K562 (cell line): Measurements from ENCODE around the gene JMJD1C. TPM values are rescaled to one million over a fixed set of nuclear protein-coding genes. Genes with fewer than 3 reads are reported as not detected.
"Not testable (repeated sequence)": the region's sequence is repeated elsewhere in the genome, so short reads cannot be mapped to it uniquely, and the experiment has no call there.

Source experiments
- ATAC-seq: fragments of 200-7000 bp; cut with Tn5 transposase; 3 replicates; pipeline ENCODE4 v1.9.1; 2020; ENCODE audit warnings: moderate library complexity
- BruUV-seq: library from RNA; stranded (reverse); fragments of 400-500 nt; replicated peaks from 2 replicates; lab custom pipeline; 2021; lab: Mats Ljungman, UMichigan
- CTCF ChIA-PET: fragments of 300-600 bp; formaldehyde crosslinking; extraction: SDS; loops from one replicate; lab custom pipeline; 2021; ENCODE audit warnings: low intra/inter-chr PET ratio; lab: Yijun Ruan, JAX
- POLR2A ChIA-PET: fragments of 300-600, 350-650 bp; sonication (Branson Sonifier 250); formaldehyde crosslinking; extraction: SDS; loops from one replicate; lab custom pipeline; 2021; ENCODE audit warnings: antibody characterized with exemption, inconsistent platforms; lab: Yijun Ruan, JAX
- DNase-seq, 4 experiments: peaks; one replicate each; pipeline versions ENCODE4 v3.0.0 to v3.0.0-alpha.2; 2011 to 2018; ENCODE audit warnings: low spot score in 3 of 4, mixed read lengths in 3 of 4; ENCODE audit errors: extremely low read depth in 1 of 4
- FAIRE-seq: peaks from 2 replicates; lab custom pipeline; 2011; peaks lifted over from hg19 to GRCh38; lab: Jason Lieb, UNC
- H2AFZ ChIP-seq: 2 replicates; pipeline ENCODE4 v1.6.0; 2011; ENCODE audit warnings: low read depth, low read length, control low read depth, inconsistent platforms
- H3K27ac ChIP-seq: fragments of 200-600 bp; 3 replicates; pipeline ENCODE4 v1.8.0; 2011; ENCODE audit warnings: low read depth, mild to moderate bottlenecking, control low read depth, inconsistent platforms, low read length, moderate library complexity, mixed read lengths; ENCODE audit errors: extremely low read depth
- H3K27me3 ChIP-seq, 2 experiments: fragments of 300-600 bp in 1 of 2; 2 replicates in 1 of 2; 3 replicates in 1 of 2; pipeline versions ENCODE4 v1.6.0 to v1.8.0; 2011; ENCODE audit warnings: inconsistent platforms in 2 of 2, low read length in 2 of 2, mild to moderate bottlenecking in 1 of 2, mixed read lengths in 1 of 2, moderate library complexity in 1 of 2; ENCODE audit not compliant: control insufficient read depth in 2 of 2, insufficient read depth in 2 of 2
- H3K36me3 ChIP-seq: fragments of 300-600 bp; 3 replicates; pipeline ENCODE4 v1.8.0; 2011; ENCODE audit warnings: mild to moderate bottlenecking, low read length, inconsistent platforms; ENCODE audit not compliant: control insufficient read depth, insufficient read depth
- H3K4me1 ChIP-seq, 2 experiments: fragments of 200-600 bp in 1 of 2; replicated peaks in 1 of 2; 2 replicates in 1 of 2; 3 replicates in 1 of 2; pipeline versions ENCODE4 v1.5.1 to v1.8.0; 2011; ENCODE audit warnings: inconsistent platforms in 2 of 2, low read length in 2 of 2, mild to moderate bottlenecking in 1 of 2, mixed read lengths in 1 of 2, moderate library complexity in 1 of 2; ENCODE audit not compliant: control insufficient read depth in 2 of 2, insufficient read depth in 2 of 2
- H3K4me2 ChIP-seq: 2 replicates; pipeline ENCODE4 v1.6.1; 2011; ENCODE audit warnings: low read length, control low read depth, inconsistent platforms, mixed read lengths; ENCODE audit not compliant: insufficient read depth
- H3K4me3 ChIP-seq: fragments of 200-600 bp; sonication (generic), shearing (Covaris generic); 2 replicates; pipeline ENCODE4 v1.5.1; 2016; ENCODE audit warnings: control low read depth, inconsistent platforms
- H3K79me2 ChIP-seq: fragments of 200-600 bp; 3 replicates; pipeline ENCODE4 v1.8.0; 2011; ENCODE audit warnings: low read length, inconsistent platforms; ENCODE audit not compliant: control insufficient read depth, insufficient read depth
- H3K9ac ChIP-seq, 2 experiments: 2 replicates each; pipeline versions ENCODE4 v1.6.0 to v1.6.1; 2011; ENCODE audit warnings: low read depth in 2 of 2, low read length in 2 of 2, control low read depth in 1 of 2, inconsistent platforms in 1 of 2, mild to moderate bottlenecking in 1 of 2, mixed read lengths in 1 of 2; ENCODE audit not compliant: insufficient read depth in 1 of 2
- H3K9me1 ChIP-seq: one replicate; pipeline ENCODE4 v1.6.0; 2011; ENCODE audit warnings: inconsistent platforms, mild to moderate bottlenecking, low read length, moderate library complexity; ENCODE audit not compliant: control insufficient read depth, insufficient read depth
- H3K9me3 ChIP-seq: replicated peaks from 2 replicates; pipeline ENCODE4 v1.5.1; 2011; ENCODE audit warnings: low read depth, low read length, inconsistent platforms; ENCODE audit not compliant: control insufficient read depth, insufficient read depth
- H4K20me1 ChIP-seq: replicated peaks from 2 replicates; pipeline ENCODE4 v1.6.1; 2011; ENCODE audit warnings: low read length, inconsistent platforms, mixed read lengths; ENCODE audit not compliant: control insufficient read depth, insufficient read depth
- BRCA1 ChIP-seq, 2 experiments: fragments of 450-650 bp in 1 of 2; sonication (generic) in 1 of 2; formaldehyde crosslinking in 1 of 2; IDR thresholded peaks; 2 replicates each; pipeline versions ENCODE4 v1.5.0 to v1.6.1; 2017 to 2020; ENCODE audit warnings: mild to moderate bottlenecking in 1 of 2, missing genetic modification reagents in 1 of 2
- CEBPG ChIP-seq, 3 experiments: fragments of 200-800 bp in 1 of 3; sonication (Bioruptor generic) in 1 of 3; sonication (generic) in 1 of 3; formaldehyde crosslinking in 1 of 3; IDR thresholded peaks in 2 of 3; conservative IDR thresholded peaks in 1 of 3; 2 replicates each; pipeline versions ENCODE4 v1.6.1 to v1.8.0; 2016 to 2022; ENCODE audit warnings: missing compliant biosample characterization in 2 of 3, missing genetic modification characterization in 2 of 3, mild to moderate bottlenecking in 1 of 3, missing genetic modification reagents in 1 of 3
- FOXK1 ChIP-seq: sonication (generic); formaldehyde crosslinking; IDR thresholded peaks from 2 replicates; pipeline ENCODE4 v1.8.0; 2022; ENCODE audit warnings: missing genetic modification reagents, mild to moderate bottlenecking, borderline replicate concordance
- HMGN3 ChIP-seq: IDR thresholded peaks from 2 replicates; pipeline ENCODE4 v1.6.1; 2011; ENCODE audit warnings: borderline replicate concordance, low read depth, mild to moderate bottlenecking, mixed read lengths, low read length; ENCODE audit not compliant: insufficient read length; ENCODE audit errors: extremely low read depth
- KDM1A ChIP-seq, 2 experiments: fragments of 450-650 bp; IDR thresholded peaks; 2 replicates each; pipeline ENCODE4 v1.6.1; 2016; ENCODE audit warnings: mild to moderate bottlenecking in 2 of 2
- POLR2G ChIP-seq: fragments of 200-400 bp; formaldehyde crosslinking; IDR thresholded peaks from 2 replicates; pipeline ENCODE4 v1.6.1; 2017; ENCODE audit warnings: low read depth, mild to moderate bottlenecking, antibody characterized with exemption, low read length, moderate library complexity
- POLR3G ChIP-seq: IDR thresholded peaks from 2 replicates; pipeline ENCODE4 v1.6.1; 2011; ENCODE audit not compliant: insufficient read length, insufficient replicate concordance; ENCODE audit errors: extremely low read depth
- RBM25 ChIP-seq: fragments of 200-400 bp; formaldehyde crosslinking; IDR thresholded peaks from 2 replicates; pipeline ENCODE4 v1.6.1; 2018; ENCODE audit warnings: low read length, low read depth, moderate library complexity; ENCODE audit not compliant: severe bottlenecking
- SP2 ChIP-seq: IDR thresholded peaks from 2 replicates; pipeline ENCODE4 v1.6.1; 2011; ENCODE audit warnings: mild to moderate bottlenecking, low read depth, low read length, moderate library complexity; ENCODE audit not compliant: poor library complexity, severe bottlenecking; ENCODE audit errors: extremely low read depth
- WGBS: fragments of 100-300 bp; shearing (Covaris generic); methylation state at CpG from one replicate; pipeline ENCODE4 v1.1.6; 2016; ENCODE audit warnings: low coverage, mixed read lengths; ENCODE audit not compliant: insufficient coverage; ENCODE audit errors: missing lambda C conversion rate; 5-methylcytosine and 5-hydroxymethylcytosine counted together
- in situ Hi-C: fragments of 300-500 bp; cut with MboI; formaldehyde crosslinking; loops from 4 replicates; pipeline ENCODE4 v1.15.0; 2018; ENCODE audit warnings: inconsistent platforms, mixed read lengths
- intact Hi-C: fragments of 100-400 bp; cut with micrococcal nuclease; formaldehyde crosslinking; loops from 2 replicates; pipeline ENCODE4 v1.14.2; 2022
- polyA plus RNA-seq, 8 experiments: library from polyadenylated mRNA; depleted of rRNA in 4 of 8; stranded (reverse) in 5 of 8; unstranded in 3 of 8; fragments of >200 nt; fragmentation: Nextera tagmentation in 2 of 8; fragmentation: Illumina TruSeq in 1 of 8; extraction: Ambion mirVana in 2 of 8; extraction: Trizol in 1 of 8; gene quantifications; 2 replicates each; pipeline versions ENCODE4 v1.2.1 to v1.2.3, GENCODE V29; 2011 to 2014; ENCODE audit warnings: inconsistent platforms in 1 of 8, missing spikeins in 1 of 8
- total RNA-seq, 7 experiments: library from RNA; depleted of rRNA in 6 of 7; stranded (reverse); fragments of >200 nt in 6 of 7; fragmentation: Illumina TruSeq in 2 of 7; extraction: Trizol in 2 of 7; gene quantifications; 2 replicates each; pipeline versions ENCODE4 v1.2.1 to v1.2.3, GENCODE V29; 2011 to 2021; ENCODE audit warnings: low replicate concordance in 1 of 7
- TF ChIP-seq, protein P1 (sequence below): fragments of 450-650 bp; IDR thresholded peaks from 2 replicates; pipeline ENCODE4 v1.6.1; 2018; ENCODE audit not compliant: partially characterized antibody

JMJD1C gene
- total and polyA plus RNA-seq, 9 of the 15 experiments (the other 6 are each of a cell fraction or from before 2014, with no cell fraction given) = 25.3 to 68.0 (median 47.2) TPM

DNA sequence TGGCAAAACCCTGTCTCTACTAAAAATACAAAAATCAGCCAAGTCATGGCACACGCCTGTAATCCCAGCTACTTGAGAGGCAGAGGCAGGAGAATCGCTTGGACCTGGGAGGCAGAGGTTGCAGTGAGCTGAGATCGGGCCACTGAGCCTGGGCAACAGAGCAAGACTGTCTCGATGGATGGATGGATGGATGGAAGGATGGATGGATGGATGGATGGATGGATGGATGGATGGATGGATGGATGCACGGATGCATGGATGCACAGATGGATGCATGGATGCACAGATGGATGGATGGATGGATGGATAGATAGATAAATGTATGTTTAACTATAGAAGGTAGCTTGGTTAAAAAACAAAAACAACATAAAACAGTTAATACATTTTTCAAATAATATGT is 34.8 kb upstream of the JMJD1C start:
- CTCF ChIA-PET = not testable (repeated sequence)

GRCh38 chr10:63498665-63499064 is 32.9 kb upstream of the JMJD1C start:
- POLR2A ChIA-PET = interaction anchor here (0.7 kb wide), 1 partner anchor 9 kb away, joined by 3 read pairs; no protein-coding TSS in a partner anchor
- Histone ChIP-seq H3K4me1 (peaks cover 0 to 4% of the 10 kb centered on the region in 2 experiments; a peak in 2 of 5 replicates), H3K27me3 (no peaks in the 10 kb centered on the region), H3K9me1 (no peaks in the 10 kb centered on the region), H3K9me3 (no peaks in the 10 kb centered on the region), H4K20me1 (no peaks in the 10 kb centered on the region), H3K4me3 (no peak overlapping the region), H2AFZ (no peak overlapping the region), H3K9ac (no peak overlapping the region), H3K79me2 (peaks cover 64% of the 10 kb centered on the region), H3K4me2 (no peak overlapping the region), H3K36me3 (0 out of 3 replicates have a peak, but pooled peaks cover 10% of the 10 kb centered on the region), H3K27ac (no peak overlapping the region)
- no TSS peak for BruUV-seq
- FAIRE-seq = no peak
- CTCF ChIA-PET = no interaction called here
- intact Hi-C loops = no loop called here
- in situ Hi-C loops = no loop called here
- 56% methylated on average over 1 of the region's 1 CpG for WGBS
- ATAC-seq = no peak
- no peak for DNase-seq
- TF ChIP-seq POLR2G = no peak
- TF ChIP-seq CEBPG (CRISPR knock-in tag; IDR thresholded peaks at IDR 0.05) = no peak
- 0 out of 4 replicates have a peak, but pooled peaks of 1 of the 2 experiments have one; percentile 29 for TF ChIP-seq CEBPG (tag; conservative IDR thresholded peaks at IDR 0.05 in 1 of 2, IDR thresholded peaks at IDR 0.05 in 1 of 2)
- TF ChIP-seq, protein P1, sequence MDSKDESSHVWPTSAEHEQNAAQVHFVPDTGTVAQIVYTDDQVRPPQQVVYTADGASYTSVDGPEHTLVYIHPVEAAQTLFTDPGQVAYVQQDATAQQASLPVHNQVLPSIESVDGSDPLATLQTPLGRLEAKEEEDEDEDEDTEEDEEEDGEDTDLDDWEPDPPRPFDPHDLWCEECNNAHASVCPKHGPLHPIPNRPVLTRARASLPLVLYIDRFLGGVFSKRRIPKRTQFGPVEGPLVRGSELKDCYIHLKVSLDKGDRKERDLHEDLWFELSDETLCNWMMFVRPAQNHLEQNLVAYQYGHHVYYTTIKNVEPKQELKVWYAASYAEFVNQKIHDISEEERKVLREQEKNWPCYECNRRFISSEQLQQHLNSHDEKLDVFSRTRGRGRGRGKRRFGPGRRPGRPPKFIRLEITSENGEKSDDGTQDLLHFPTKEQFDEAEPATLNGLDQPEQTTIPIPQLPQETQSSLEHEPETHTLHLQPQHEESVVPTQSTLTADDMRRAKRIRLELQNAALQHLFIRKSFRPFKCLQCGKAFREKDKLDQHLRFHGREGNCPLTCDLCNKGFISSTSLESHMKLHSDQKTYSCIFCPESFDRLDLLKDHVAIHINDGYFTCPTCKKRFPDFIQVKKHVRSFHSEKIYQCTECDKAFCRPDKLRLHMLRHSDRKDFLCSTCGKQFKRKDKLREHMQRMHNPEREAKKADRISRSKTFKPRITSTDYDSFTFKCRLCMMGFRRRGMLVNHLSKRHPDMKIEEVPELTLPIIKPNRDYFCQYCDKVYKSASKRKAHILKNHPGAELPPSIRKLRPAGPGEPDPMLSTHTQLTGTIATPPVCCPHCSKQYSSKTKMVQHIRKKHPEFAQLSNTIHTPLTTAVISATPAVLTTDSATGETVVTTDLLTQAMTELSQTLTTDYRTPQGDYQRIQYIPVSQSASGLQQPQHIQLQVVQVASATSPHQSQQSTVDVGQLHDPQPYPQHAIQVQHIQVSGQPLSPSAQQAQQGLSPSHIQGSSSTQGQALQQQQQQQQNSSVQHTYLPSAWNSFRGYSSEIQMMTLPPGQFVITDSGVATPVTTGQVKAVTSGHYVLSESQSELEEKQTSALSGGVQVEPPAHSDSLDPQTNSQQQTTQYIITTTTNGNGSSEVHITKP = no peak
- no peak for TF ChIP-seq RBM25
- no peak for TF ChIP-seq SP2
- TF ChIP-seq FOXK1 (CRISPR knock-in tag) = no peak
- TF ChIP-seq HMGN3 = no peak
- no peak for TF ChIP-seq BRCA1 (IDR thresholded peaks at IDR 0.05)
- no peak for TF ChIP-seq BRCA1 (CRISPR knock-in tag; IDR thresholded peaks at IDR 0.05)
- TF ChIP-seq POLR3G = no peak

More for the DNA sequence above, 34.8 kb upstream of the JMJD1C start:
- intact Hi-C loops = loop anchor here (5.0 kb wide), 1 partner anchor 127 kb away; no protein-coding TSS in a partner anchor
- ATAC-seq, H3K9ac ChIP-seq, H3K9me3 ChIP-seq, H3K27me3 ChIP-seq, H3K4me3 ChIP-seq, BruUV-seq, FAIRE-seq, H3K4me2 ChIP-seq, H4K20me1 ChIP-seq, in situ Hi-C loops, H2AFZ ChIP-seq: not testable (repeated sequence)
- peaks cover 72% of the 10 kb centered on the region for H3K79me2 ChIP-seq
- WGBS = 88% methylated on average over 5 of the region's 5 CpGs
- peaks cover 5 to 19% of the 10 kb centered on the region in 2 experiments; a peak in 4 of 5 replicates for H3K4me1 ChIP-seq
- TF ChIP-seq KDM1A (IDR thresholded peaks at IDR 0.05) = 0 out of 4 replicates have a peak, but pooled peaks of 1 of the 2 experiments have one; percentile 7
- TF ChIP-seq, all 486 proteins: peak for 1; not testable (repeated sequence) for 485
- not testable (repeated sequence) for H3K36me3 ChIP-seq, H3K9me1 ChIP-seq, DNase-seq, H3K27ac ChIP-seq
- POLR2A ChIA-PET = interaction anchor here (0.6 kb wide), 1 partner anchor 447 kb away, joined by 4 read pairs; no protein-coding TSS in a partner anchor
